ENCODE measurements around the gene HGFAC. TPM values are rescaled to one million over a fixed set of nuclear protein-coding genes. Genes with fewer than 3 reads are reported as not detected.
"Not testable (repeated sequence)": the region's sequence is repeated elsewhere in the genome, so short reads cannot be mapped to it uniquely, and the experiment has no call there.

HGFAC gene
- total RNA-seq, 1 donor from 2014 or later = 1.5 TPM

- DNase-seq (ENCODE audit: missing footprints) (peak; percentile 50), ATAC-seq (no peak)
- intact Hi-C loops (cut with DNase I) = no loop called here
These were observed 32.1 kb upstream of the HGFAC start for GRCh38 chr4:3409571-3410091.

- intact Hi-C loops (cut with DNase I) = no loop called here
- ATAC-seq (no peak), DNase-seq (ENCODE audit: missing footprints) (peak; percentile 46)
These were observed 31.2 kb upstream of the HGFAC start for GRCh38 chr4:3410401-3411135.

GRCh38 chr4:3411190-3411589 lies 30.6 kb upstream of the HGFAC start:
- peak; percentile 22 for DNase-seq (ENCODE audit: missing footprints)
- intact Hi-C loops (cut with DNase I); ATAC-seq: not testable (repeated sequence)

GRCh38 chr4:3411676-3412075 lies 30.1 kb upstream of the HGFAC start:
- peak; percentile 27 for DNase-seq (ENCODE audit: missing footprints)
- no peak for ATAC-seq
- intact Hi-C loops (cut with DNase I) = no loop called here

GRCh38 chr4:3412257-3413020 lies 29.3 kb upstream of the HGFAC start:
- ATAC-seq (no peak), DNase-seq (ENCODE audit: missing footprints) (peak; percentile 22)
- intact Hi-C loops (cut with DNase I) = no loop called here

GRCh38 chr4:3413217-3413671 lies 28.5 kb upstream of the HGFAC start:
- intact Hi-C loops (cut with DNase I) = no loop called here
- no peak for ATAC-seq
- DNase-seq (ENCODE audit: missing footprints) = peak; percentile 45

- intact Hi-C loops (cut with DNase I) = no loop called here
- DNase-seq (ENCODE audit: missing footprints) (peak; percentile 49), ATAC-seq (no peak)
These were observed 27.9 kb upstream of the HGFAC start for GRCh38 chr4:3413675-3414420.

- DNase-seq (ENCODE audit: missing footprints) (peak; percentile 65), ATAC-seq (no peak)
- intact Hi-C loops (cut with DNase I) = no loop called here
These were observed 27.1 kb upstream of the HGFAC start for GRCh38 chr4:3414421-3415279.

GRCh38 chr4:3415471-3416141 lies 26.2 kb upstream of the HGFAC start:
- ATAC-seq (no peak), DNase-seq (ENCODE audit: missing footprints) (peak; percentile 60)

GRCh38 chr4:3416270-3416669 lies 25.5 kb upstream of the HGFAC start:
- DNase-seq (ENCODE audit: missing footprints) (peak; percentile 9), ATAC-seq (no peak)
- intact Hi-C loops (cut with DNase I) = no loop called here

More at GRCh38 chr4:3415471-3416141, 26.2 kb upstream of the HGFAC start:
- intact Hi-C loops (cut with DNase I) = no loop called here

- intact Hi-C loops (cut with DNase I) = no loop called here
- ATAC-seq (no peak), DNase-seq (ENCODE audit: missing footprints) (peak; percentile 64)
These were observed 24.9 kb upstream of the HGFAC start for GRCh38 chr4:3416821-3417221.

- DNase-seq (ENCODE audit: missing footprints) = peak; percentile 55
- intact Hi-C loops (cut with DNase I) = no loop called here
- no peak for ATAC-seq
These were observed 24.3 kb upstream of the HGFAC start for GRCh38 chr4:3417448-3417847.

- intact Hi-C loops (cut with DNase I) = no loop called here
- ATAC-seq (no peak), DNase-seq (ENCODE audit: missing footprints) (peak; percentile 25)
These were observed 23.6 kb upstream of the HGFAC start for GRCh38 chr4:3418029-3418762.

- ATAC-seq (no peak), DNase-seq (ENCODE audit: missing footprints) (peak; percentile 28)
- intact Hi-C loops (cut with DNase I) = no loop called here
These were observed 21.7 kb upstream of the HGFAC start for GRCh38 chr4:3419836-3420605.

- ATAC-seq (no peak), DNase-seq (ENCODE audit: missing footprints) (peak; percentile 32)
- intact Hi-C loops (cut with DNase I) = no loop called here
These were observed 21.2 kb upstream of the HGFAC start for GRCh38 chr4:3420606-3420955.

GRCh38 chr4:3420956-3421355 lies 20.8 kb upstream of the HGFAC start:
- DNase-seq (ENCODE audit: missing footprints) = peak; percentile 39
- no peak for ATAC-seq
- intact Hi-C loops (cut with DNase I) = no loop called here

Data from Right ventricle myocardium inferior (tissue), 1 donor.